HG03039 (cell line): ENCODE results near the gene PLA2G4F.

Source experiments
- ATAC-seq: cut with Tn5 transposase; IDR thresholded peaks from one replicate; pipeline ENCODE4 v1.9.1; 2021; ENCODE audit warnings: mild to moderate bottlenecking, moderate library complexity; ENCODE audit not compliant: unreplicated experiment

PLA2G4F gene

DNA sequence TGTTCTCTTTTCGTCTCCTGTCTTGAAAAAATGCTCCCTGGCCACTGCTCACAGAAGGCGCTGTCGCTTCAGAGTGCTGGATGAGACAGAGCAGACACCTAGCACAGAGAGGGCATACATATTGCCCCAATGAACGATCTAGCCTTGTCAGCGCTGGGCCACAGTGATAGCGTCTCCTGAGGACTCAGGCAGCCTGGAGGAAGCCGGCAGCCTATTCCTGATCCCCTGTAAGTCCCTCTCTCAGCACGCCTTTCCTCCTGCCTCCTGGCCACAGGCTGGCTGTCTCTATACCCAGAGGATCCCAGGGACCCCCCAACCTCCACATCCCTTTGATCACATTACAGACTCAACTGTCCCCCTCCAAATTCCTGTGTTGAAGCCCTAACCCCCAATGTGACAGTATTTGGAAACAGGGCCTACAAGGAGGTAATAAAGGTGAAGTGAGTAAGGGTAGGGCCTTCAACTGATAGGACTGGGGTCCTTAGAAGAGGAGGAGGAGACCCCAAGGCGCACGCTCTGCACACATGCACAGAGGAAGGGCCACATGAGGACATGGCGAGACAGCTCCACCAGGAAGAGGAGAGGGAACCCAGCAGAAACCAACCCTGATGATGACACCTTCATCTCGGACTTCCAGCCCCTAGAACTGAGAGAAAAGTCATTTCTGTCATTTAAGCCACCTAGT, 7.5 kb downstream of the PLA2G4F start:
- no peak for ATAC-seq

DNA sequence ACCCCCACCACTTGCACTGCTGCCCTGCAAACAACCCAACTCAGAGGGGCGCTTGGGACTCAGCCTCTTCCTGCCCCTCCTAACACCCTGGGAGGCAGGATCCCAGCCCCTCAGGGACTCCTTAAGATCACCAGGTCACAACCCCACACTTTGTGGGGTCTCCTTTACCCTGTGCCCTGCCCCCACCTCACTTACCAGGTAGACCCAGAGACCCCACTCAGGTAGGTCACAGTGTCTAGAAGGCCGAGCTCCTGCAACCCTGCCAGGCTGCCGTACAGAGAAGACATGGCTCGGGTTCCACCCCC, 9.1 kb downstream of the PLA2G4F start:
- no peak for ATAC-seq

DNA sequence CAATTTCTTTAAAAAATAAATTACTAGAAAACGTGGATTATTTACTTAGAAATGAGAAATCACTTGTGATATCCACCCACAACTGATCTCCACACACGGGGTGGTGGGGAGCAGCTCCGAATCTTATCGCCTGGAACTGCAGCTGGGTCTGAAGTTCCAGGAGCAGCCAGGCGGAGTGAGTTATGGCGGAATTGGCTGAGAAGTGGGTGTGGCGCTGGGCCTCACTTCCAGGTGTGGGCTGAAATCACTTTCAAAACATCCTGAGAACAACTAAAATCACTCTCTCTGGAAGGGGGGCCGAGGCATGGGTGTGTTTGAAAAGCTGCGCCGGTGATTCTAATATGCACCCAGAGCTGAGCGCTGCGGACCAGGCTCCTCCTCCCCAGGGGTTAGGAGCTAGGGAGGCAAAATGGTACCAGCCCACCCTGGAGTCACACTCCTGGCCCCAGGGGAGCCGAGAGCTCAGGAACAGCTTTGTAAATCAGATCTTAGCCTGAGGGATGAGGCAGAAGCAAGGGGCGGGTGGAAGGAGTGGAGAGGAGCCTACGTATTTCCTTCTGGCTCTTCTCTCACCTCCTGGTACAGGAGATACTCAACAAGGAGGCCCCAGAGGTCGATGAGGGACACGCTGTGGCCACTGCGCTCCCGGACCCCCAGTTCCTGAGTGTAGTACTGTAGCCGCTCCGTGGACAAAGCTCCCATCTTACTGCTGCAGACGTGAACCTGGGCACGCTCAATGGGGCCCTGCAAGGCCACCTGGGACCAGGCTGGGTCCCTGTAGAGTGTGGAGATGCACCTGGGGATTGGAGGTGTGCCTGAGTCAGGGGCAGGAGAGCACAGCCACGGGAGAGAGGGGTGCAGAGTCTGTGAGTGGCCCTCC, 9.6 kb downstream of the PLA2G4F start:
- ATAC-seq, result no peak

DNA sequence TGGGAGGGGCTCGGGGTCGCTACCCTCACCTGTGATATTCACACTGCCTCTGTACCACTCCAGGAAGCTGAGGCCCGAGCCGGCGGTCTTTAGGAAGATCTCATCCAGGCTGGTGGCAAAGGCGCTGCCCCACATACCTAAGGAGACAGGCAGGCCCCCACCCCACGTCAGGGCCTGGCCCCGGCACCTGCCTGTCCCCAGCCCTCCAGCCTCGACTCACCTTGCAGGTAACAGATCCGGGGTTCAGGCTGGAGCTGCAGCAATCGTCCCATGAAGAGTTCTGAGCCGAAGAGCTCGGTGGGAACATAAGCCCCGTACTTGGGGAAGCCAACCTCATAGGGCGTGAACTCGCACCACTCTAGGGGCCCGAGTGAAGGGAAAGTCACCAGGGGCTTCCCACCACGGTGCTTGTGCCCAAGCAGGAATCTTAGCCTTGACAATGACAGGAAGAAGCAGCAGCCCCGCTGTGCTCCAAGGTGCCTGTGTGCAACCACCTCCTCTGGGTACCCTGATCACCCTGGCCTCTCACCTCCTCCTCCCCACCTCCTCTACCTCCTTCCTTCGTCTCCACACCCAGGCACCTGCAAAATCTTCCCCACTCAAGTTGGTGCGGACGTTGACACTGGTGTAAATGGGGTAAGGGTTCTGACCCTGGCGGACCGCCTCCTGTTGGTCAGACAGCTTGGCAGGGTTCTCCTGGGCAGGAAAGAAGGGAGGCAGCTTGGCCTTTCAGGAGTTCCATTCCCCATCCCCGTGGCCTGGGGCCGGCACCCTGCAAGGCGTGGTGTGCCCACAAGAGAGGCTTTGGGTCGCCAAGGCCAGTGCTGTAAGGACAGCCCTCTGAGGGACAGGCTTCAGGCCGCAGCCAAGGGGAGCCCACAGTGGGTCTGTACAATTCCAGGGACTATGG, 10.6 kb downstream of the PLA2G4F start:
- no peak for ATAC-seq

DNA sequence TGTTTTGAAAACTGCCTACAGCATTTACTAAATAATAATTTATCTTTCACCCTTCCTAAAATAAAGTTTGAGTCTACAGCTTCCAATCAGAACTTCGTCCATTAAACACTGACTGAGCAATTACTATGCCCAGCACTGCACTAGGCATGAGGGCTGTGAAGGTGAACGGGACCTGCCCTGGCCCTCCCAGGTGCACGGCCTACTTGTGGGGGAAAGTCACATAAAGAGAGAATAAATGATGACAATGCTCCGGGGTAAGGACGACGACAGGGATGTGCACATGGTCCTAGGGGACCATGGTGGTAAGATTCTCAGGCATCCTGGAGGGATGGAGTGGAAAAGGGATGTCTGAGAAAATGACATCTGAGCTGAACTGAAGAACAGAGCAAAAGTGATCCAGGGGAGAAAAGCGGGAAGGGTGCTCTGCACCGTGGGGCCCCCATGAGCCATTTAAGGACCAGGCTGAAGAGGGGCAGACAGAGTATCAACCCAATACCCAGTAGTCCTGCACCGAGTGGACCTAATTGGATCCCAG, 11.5 kb downstream of the PLA2G4F start:
- ATAC-seq, result no peak

DNA sequence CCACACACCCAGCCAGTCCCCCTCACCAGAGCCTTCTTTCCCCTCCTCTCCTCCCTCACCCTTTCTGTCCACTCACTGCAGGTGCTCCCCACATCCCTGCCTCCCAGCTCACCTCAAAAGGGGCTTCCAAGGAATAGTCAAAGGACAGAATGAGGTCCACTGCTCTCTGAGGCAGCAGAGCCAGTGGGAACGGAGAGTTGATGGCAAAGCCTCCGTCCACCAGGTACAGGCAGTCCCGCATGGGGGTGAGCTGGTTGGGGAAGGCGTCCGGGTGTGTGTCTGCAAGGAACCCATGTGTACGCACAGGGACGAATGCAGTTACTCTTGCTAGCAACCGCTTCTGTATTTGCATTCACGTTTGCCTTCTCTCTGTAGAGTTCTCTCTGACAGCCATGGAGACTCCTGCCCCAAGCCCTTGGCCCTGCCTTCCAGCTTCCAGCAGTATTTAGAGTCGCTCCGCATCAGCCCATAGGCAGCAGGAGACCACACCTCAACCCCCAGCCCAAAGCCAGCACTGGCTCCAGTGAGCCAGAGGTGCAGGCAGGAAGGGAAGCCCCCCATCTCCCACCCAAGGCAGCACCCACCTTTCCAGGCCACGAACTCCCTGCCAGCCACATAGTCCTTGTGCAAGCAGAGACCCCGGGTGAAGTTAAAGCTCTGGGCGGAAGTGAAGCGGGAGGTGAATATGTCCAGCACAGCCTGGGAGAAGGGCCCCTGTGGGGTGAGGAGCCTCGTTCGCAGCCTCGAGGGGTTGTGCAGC, 12.4 kb downstream of the PLA2G4F start:
- no peak for ATAC-seq

DNA sequence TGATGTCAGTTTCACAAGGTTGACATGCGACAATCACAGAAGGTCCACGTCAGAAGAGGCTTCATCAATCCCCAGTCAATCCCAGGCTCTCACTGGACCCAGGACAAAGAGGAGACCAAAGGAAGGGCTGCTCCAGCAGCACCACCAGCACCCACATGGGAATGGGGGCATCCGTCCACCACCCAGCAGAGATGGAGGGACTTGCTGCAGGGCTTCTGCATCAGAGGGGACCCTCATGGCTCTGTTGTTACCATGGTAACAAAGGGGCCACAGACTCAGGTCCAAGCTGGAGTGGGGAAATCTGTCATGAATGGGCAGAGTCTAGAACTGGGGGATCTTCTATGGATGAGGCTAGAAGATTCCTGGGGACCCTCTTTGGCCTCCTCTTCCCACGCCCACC, 13.1 kb downstream of the PLA2G4F start:
- no peak for ATAC-seq

DNA sequence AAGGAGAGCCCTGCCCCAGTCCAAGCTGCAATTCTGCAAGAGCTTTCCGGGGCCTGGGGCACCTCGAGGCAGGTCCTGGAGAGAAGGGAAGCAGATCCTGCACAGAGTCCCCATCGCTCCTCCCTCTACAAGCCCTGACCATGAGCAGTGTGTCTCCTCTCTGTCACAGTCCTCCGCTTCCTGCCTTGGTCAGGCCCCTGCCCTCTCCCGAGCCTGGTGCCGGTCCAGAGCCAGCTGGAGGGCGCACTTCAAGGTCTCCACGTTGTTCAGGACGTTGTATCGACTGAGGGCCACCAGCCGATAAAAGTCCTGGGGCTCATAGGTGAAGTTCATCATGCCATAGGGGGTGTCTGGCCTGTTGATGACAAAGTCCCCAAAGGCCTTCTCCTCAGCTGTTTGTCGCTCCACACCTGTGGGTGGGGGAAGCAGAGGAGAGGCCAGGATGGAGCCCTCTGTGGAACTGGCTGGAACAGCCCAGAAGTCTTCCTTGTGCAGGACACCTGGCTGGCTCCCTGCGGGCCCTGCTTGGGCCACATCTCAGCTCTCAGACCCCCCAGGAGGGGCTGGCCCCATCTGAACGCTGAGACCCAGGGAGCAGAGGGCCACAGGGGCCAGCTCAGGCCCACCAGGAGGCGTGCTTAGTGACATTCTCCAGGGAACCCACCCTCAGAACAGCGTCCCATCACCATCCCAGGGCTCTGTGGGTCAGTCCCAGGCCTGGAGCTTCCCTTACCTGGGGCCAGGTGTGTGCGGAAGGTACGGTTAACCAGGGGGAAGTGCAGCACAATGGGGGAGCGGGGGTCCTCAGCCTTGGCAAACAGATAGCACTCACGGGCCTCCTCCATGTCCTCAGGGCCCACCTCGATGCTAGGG, 14.4 kb downstream of the PLA2G4F start:
- no peak for ATAC-seq

DNA sequence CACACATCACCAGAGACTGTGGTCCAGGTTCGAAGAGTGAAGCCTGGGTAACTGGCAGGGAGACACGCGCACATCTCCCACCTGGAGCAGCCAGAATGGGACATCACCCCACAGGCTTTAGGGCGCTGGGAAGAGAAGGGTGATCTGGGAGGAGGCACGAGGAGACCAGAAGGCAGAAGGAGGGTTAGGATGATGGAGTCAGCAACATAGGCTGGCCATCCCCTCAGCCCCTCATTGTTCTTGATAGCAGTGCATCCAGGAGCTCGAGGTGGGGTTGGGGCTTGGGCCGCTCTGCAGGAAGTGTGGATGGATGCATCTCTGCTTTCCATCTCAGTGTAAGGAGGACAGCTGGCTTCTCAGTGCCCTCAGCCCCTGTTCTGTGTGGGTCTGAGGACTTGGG, 15.2 kb downstream of the PLA2G4F start:
- ATAC-seq, result no peak

DNA sequence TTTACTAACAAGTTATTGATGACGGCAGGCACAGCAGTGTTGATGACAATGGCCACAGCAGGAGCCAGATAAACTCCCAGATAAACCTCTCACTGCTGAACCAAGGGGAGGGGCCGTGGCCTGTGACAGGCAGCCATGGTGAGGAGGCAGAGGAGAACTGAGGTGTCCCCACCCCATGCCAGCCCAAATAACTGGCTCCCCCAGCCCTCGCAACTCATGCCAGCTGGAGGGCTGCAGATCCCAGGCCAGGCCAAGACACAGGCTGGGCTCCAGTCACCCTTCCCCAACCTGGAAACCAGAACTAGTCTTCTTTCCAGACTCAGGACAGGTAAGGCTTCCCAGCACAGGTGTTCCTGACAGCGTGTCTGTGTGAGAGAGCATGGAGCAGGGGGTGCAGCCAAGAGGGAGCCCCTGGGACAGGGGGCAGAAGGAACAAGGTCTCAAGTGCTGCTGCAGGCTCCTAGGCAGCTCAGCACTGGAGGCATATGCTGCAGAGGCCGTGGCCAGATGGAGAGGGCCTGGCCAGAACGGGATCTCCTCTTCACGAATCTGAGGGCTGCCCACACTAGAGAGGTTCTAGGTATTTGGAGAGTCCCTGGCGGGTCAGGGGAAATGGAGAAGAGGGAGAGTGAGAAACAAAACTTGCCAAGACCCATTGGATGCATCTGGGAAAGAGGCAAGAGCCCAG, 15.9 kb downstream of the PLA2G4F start:
- ATAC-seq, result no peak

DNA sequence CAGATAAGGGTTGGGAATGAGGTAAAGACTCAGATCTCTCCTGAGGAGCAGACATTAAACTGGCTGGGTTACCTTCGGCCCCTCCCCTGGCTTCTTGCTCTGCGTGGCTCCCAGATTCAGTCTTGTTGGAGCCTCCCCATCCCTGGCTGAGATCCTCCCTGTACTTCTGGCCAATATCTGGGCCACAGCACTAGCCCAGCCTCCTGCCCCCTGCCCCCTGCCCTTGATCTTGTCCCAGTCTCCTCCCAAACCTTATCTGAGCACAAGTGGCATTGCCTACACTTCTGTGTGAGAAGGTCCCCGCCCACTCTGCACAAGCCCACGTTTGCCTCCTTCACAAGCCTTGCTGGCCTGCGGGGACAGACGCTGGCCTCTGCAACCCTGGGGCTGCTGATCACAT, 16.8 kb downstream of the PLA2G4F start:
- ATAC-seq, result no peak

DNA sequence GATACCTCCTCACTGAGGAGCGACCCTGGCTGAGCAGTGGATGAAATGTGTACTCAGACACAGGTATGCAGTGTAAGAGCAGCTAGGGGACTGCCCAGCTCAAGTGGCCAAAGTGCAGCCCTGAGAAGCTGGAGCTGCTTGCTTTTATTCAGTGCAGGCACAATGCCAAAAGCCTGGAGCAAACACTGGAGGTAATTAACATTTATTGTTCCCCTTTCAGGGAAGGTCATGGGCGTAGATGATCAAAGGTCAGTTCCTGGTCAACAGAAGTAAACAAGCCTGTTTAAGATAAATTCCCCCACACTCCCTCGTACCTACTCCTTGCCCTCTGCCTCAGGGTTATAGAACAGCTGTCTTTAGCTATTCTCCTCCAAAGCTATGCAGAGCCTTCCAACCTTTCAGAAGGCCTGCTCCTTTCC, 17.5 kb downstream of the PLA2G4F start:
- ATAC-seq, result no peak

DNA sequence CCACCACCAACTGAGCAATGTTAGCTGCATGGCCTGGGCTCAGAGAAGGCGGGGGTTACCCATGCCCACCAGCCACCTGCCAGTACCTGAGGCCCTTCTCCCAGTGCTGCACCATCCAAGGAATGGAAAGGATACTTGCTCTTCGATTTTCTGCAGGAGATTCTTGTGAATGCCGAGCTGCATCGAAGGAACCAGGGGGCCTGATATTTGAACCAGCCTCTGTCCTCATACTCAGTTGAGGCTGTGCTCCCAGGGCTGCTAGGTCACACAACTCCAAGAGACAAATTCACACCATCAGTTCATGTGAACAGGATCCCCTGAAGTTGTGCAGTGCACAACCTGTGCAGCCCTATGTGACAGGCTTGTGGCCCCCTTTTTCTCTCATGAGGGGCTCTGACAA, 18.0 kb downstream of the PLA2G4F start:
- ATAC-seq, result no peak

DNA sequence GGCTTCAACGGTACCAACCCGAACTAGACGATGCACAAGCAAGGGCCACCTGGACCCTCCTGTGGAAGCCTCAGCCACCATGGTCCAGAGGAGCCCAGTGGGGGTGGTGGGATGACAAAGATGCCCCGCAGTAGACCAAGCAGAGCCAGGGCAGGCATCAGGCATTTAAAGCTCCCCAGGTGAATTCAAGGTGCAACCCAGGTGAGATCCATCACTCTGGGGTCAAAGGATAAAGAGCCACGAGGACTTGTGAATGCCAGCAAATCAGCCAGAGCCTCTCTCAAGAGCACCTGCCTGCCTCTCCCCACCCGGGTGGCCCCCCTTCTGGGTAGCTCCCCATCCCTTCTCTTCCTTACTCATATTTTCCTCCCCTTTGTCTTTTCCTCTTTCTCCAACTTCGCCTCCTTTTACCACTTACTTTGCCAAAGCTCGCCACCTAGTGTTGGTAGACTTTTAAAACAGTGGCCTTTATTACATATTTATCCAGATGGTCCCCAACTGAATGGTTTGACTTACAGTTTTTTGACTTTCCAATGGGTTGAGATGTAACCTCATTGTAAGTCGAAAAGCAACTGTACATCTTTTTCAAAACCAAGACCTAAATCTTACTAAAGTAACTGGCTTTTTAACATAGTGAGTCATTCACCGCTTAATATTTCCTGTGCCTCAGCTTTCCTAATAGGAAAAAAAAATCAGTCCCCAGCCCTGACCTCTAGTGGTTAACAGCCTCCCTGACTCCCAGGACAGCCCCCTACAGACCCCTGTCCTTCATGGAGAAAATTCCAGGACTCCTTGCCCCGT, 18.8 kb downstream of the PLA2G4F start:
- no peak for ATAC-seq

DNA sequence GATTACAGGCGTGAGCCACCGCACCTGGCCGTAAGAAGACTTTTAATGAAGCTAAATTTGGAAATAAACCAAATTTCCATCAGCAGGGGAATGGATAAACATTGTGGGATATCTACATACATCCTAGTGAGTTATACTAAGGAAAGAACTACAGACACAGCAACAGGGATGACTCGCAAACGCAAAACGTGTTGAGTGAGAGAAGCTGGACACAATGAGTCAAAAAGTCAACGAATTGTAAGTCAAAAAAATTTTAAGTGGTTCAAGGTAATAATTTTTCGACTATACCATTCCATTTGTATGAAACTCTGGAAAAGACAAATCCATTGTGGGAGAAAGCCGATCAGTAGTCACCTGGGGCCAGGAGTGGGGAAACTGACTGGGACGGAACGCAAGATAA, 19.9 kb downstream of the PLA2G4F start:
- ATAC-seq, result no peak

DNA sequence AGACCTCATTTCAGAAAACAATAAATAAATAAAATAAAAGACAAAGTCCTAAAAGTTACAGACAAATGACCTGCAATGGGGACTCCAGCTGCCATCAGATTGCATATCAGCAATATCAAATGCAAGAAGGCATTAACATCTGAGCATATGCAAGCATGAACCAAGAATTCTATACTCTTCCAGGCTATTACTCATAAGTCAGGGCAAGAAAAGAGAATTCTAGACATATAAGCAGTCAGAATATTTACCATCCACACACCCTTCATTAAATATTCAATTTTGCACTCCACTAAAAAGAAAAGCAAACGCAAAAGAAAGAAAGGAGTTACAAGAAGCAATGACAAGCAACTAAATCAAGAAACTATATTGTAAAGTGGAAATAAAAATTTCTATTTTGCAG, 21.1 kb downstream of the PLA2G4F start:
- ATAC-seq, result no peak

DNA sequence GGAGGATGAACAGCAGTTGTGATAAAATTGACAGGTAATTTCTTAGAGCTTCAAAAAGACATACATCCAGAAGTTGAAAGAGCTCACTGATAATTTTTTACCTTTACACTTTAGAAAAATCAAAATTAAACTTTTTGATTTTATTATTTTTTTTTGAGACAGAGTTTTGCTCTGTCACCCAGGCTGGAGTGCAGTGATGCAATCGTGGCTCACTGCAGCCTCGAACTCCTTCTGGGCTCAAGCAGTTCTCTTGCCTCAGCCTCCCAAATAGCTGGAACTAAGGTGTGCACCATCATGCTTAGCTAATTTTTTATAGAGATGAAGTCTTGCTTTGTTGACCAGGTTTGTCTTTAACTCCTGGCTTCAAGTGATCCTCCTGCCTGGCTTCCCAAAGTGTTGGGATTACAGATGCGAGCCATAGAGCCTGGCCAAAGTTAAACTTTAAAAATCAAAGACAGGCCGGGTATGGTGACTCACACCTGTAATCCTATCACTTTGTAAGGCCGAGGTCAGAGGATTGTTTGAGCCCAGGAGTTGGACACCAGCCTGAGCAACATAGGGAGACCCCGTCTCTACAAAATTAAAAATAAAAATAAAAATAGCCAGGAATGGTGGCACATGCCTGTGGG, 21.7 kb downstream of the PLA2G4F start:
- ATAC-seq, result no peak
